Measurements from ENCODE around the gene TBP.

- TF ChIP-seq ZNF274 (IDR thresholded peaks at IDR 0.05; ENCODE audit: low read depth, low read length) (no peak), YY1 (IDR thresholded peaks at IDR 0.05; ENCODE audit: insufficient read depth, insufficient read length) (no peak)
These were observed 41.9 kb upstream of the TBP start for GRCh38 chr6:170512249-170512648.

All from NT2/D1 (cell line).